Stomach (tissue), 9 donors: ENCODE measurements around the gene CDCA4. TPM values are rescaled to one million over a fixed set of nuclear protein-coding genes. Genes with fewer than 3 reads are reported as not detected.

Experiments used
- DNase-seq, 2 donors: peaks; one replicate each; pipeline versions ENCODE4 v3.0.0 to v3.0.0-alpha.2; 2013 to 2019
- H3K27ac ChIP-seq, 5 donors: fragments of 200-600 bp in 4 of 5; sonication (generic) in 4 of 5; one replicate each; pipeline ENCODE4 v1.5.1; 2013 to 2019; ENCODE audit warnings: mild to moderate bottlenecking in 1 of 5, moderate library complexity in 1 of 5
- H3K27me3 ChIP-seq, 3 donors: fragments of 200-600 bp; sonication (generic); one replicate each; pipeline ENCODE4 v1.5.1; 2017 to 2019; ENCODE audit warnings: mixed run types in 1 of 3
- H3K36me3 ChIP-seq, 4 donors: fragments of 200-600 bp; sonication (generic); 1 replicate in 3 of 4; 2 replicates in 1 of 4; pipeline ENCODE4 v1.5.1; 2016 to 2019
- H3K4me1 ChIP-seq, 4 donors: fragments of 200-600 bp; sonication (generic); one replicate each; pipeline ENCODE4 v1.5.1; 2016 to 2019
- H3K4me3 ChIP-seq, 4 donors: fragments of 200-600 bp; sonication (generic) in 3 of 4; one replicate each; pipeline ENCODE4 v1.5.1; 2016 to 2019; ENCODE audit warnings: mild to moderate bottlenecking in 1 of 4
- H3K9me3 ChIP-seq, 4 donors: fragments of 200-600 bp; sonication (generic); one replicate each; pipeline ENCODE4 v1.5.1; 2016 to 2019
- EP300 ChIP-seq: sonication (generic); formaldehyde crosslinking; IDR thresholded peaks from one replicate; pipeline ENCODE4 v1.6.1; 2017; ENCODE audit warnings: antibody characterized with exemption
- POLR2A ChIP-seq, 4 donors: fragments of 450-650 bp; IDR thresholded peaks; one replicate each; pipeline ENCODE4 v1.6.1; 2016; ENCODE audit warnings: antibody characterized with exemption in 4 of 4, control low read depth in 2 of 4, mild to moderate bottlenecking in 1 of 4, moderate library complexity in 1 of 4
- POLR2AphosphoS5 ChIP-seq, 3 donors: sonication (generic); formaldehyde crosslinking; IDR thresholded peaks; one replicate each; pipeline ENCODE4 v1.6.1; 2016; ENCODE audit warnings: antibody characterized with exemption in 3 of 3
- WGBS, 5 donors: extraction: QIAGEN DNeasy Blood & Tissue Kit in 3 of 5; methylation state at CpG; one replicate each; pipeline versions ENCODE4 v1.1.5 to v1.1.7; 2013 to 2018; 5-methylcytosine and 5-hydroxymethylcytosine counted together
- intact Hi-C: fragments of 100-400 bp; cut with DNase I; formaldehyde crosslinking; loops from one replicate; pipeline ENCODE4 v1.15.1; 2023; ENCODE audit warnings: low total_unique reads
- polyA plus RNA-seq, 3 donors: library from polyadenylated mRNA; stranded (reverse); fragments of 200-250 nt; gene quantifications; one replicate each; pipeline ENCODE4 v1.2.3, GENCODE V29; 2013
- total RNA-seq, 5 donors: library from RNA; depleted of rRNA; stranded (reverse); fragments of >200 nt; gene quantifications; one replicate each; pipeline versions ENCODE4 v1.1.0 to v1.2.3, GENCODE V29; 2014 to 2016
- TF ChIP-seq, protein P1 (sequence below), 7 experiments: fragments of 450-650 bp in 4 of 7; fragments of 200-600 bp in 3 of 7; sonication (generic) in 3 of 7; IDR thresholded peaks; one replicate each; pipeline ENCODE4 v1.5.1; 2016 to 2019; ENCODE audit warnings: antibody characterized with exemption in 7 of 7, control low read depth in 2 of 7, mild to moderate bottlenecking in 1 of 7
- donor health status: healthy with polysubstance abuse.
- donor health status: Bipolar disorder and iron deficiency.
- donor health status: healthy.

The CDCA4 gene
- total and polyA plus RNA-seq, 8 donors = 2.9 to 12.3 (median 6.4) TPM

- Histone ChIP-seq H3K27ac (peak overlapping the region in 2 of 5 donors; percentile 60 to 94), H3K9me3 (no peaks in the 10 kb centered on the region), H3K4me1 (peaks cover 61 to 85% (median 76%) of the 10 kb centered on the region in 4 donors), H3K36me3 (no peaks in the 10 kb centered on the region), H3K27me3 (peaks cover 0 to 31% (median 21%) of the 10 kb centered on the region in 3 donors), H3K4me3 (peak overlapping the region; percentile 52 to 58 (median 56))
- TF ChIP-seq POLR2A (IDR thresholded peaks at IDR 0.05) (no peak), POLR2AphosphoS5 (IDR thresholded peaks at IDR 0.05) (no peak), EP300 (no peak)
- TF ChIP-seq, protein P1, sequence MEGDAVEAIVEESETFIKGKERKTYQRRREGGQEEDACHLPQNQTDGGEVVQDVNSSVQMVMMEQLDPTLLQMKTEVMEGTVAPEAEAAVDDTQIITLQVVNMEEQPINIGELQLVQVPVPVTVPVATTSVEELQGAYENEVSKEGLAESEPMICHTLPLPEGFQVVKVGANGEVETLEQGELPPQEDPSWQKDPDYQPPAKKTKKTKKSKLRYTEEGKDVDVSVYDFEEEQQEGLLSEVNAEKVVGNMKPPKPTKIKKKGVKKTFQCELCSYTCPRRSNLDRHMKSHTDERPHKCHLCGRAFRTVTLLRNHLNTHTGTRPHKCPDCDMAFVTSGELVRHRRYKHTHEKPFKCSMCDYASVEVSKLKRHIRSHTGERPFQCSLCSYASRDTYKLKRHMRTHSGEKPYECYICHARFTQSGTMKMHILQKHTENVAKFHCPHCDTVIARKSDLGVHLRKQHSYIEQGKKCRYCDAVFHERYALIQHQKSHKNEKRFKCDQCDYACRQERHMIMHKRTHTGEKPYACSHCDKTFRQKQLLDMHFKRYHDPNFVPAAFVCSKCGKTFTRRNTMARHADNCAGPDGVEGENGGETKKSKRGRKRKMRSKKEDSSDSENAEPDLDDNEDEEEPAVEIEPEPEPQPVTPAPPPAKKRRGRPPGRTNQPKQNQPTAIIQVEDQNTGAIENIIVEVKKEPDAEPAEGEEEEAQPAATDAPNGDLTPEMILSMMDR (IDR thresholded peaks at IDR 0.05) = no peak
- intact Hi-C loops = loop anchor here (5.0 kb wide), 2 partner anchors 45 to 65 kb away; partner anchors contain the start of gene CDCA4
- DNase-seq = peak in 1 of 2 donors; percentile 31
- 45 to 71% (median 48%) methylated on average over 9 to 11 of the region's 11 CpGs for WGBS, 5 donors
Measured at GRCh38 chr14:104977008-104977680, 43.7 kb downstream of the CDCA4 start.

DNA sequence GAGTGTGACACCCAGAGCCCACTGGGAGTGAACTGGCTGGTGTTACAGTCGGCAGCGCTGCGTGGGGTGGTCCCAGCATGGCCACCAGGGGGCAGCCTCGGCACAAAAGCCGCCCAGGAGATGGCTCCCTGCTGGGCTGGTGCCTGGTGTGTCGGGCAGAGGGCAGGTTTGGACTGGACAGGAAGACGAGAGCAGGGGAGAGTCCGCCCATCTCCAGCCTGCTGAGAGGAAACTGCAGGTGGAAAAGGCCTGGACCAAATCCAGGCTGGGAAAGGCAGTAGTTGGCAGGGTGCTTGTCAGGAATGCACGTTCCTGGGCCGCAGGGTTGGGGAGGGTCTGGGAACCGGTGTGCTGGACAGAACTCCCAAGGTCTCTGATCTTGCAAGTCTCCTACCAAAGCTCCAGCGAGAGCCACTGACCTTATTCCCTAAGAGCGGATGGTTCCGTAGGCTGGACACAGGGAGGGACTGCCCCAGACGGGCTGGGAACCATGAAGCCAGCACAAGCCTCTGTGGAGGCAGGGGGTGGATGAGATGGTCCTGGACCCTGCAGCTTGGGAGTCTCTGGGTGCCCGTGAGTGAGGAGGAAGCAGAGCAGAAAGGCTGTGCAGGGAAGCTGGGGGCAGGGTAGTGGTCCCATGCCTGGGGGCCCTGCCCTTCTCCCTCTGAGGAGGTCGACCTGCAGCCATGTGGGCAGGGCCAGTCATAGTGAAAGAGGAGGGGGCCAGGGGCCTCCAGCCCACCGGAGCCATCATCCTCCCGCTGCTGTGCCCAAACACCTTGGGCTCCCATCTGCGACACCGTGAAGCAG, 44.5 kb downstream of the CDCA4 start:
- intact Hi-C loops = loop anchor here (5.0 kb wide), 2 partner anchors 46 to 66 kb away; partner anchors contain the start of gene CDCA4
- H3K4me1 ChIP-seq = peaks cover 68 to 93% (median 83%) of the 10 kb centered on the region in 4 donors
- H3K27me3 ChIP-seq = peaks cover 0 to 31% (median 21%) of the 10 kb centered on the region in 3 donors
- H3K4me3 ChIP-seq = peak overlapping the region in 1 of 4 donors; percentile 52
- no peaks in the 10 kb centered on the region for H3K36me3 ChIP-seq
- WGBS, 5 donors = 33 to 40% (median 37%) methylated on average over 13 to 21 of the region's 21 CpGs
- H3K9me3 ChIP-seq = no peaks in the 10 kb centered on the region
- peak overlapping the region in 2 of 5 donors; percentile 90 to 94 for H3K27ac ChIP-seq
- no peak for TF ChIP-seq EP300
- TF ChIP-seq, protein P1 (IDR thresholded peaks at IDR 0.05) = peak in 5 of 7 experiments; percentile 87 to 95 (median 92)
- no peak for TF ChIP-seq POLR2A (IDR thresholded peaks at IDR 0.05)
- peak in 1 of 3 donors; percentile 62 for TF ChIP-seq POLR2AphosphoS5 (IDR thresholded peaks at IDR 0.05)
- peak; percentile 91 to 93 for DNase-seq

GRCh38 chr14:104975481-104976197, 45.2 kb downstream of the CDCA4 start:
- intact Hi-C loops = loop anchor here (5.0 kb wide), 2 partner anchors 47 to 67 kb away; partner anchors contain the start of gene CDCA4
- TF ChIP-seq POLR2AphosphoS5 (IDR thresholded peaks at IDR 0.05) (no peak), EP300 (no peak), POLR2A (IDR thresholded peaks at IDR 0.05) (no peak)
- TF ChIP-seq, protein P1 (IDR thresholded peaks at IDR 0.05) = no peak
- peak in 1 of 2 donors; percentile 38 for DNase-seq
- H3K4me1 ChIP-seq = peaks cover 76 to 99% (median 90%) of the 10 kb centered on the region in 4 donors
- no peaks in the 10 kb centered on the region for H3K36me3 ChIP-seq
- peak overlapping the region in 2 of 5 donors; percentile 90 to 94 for H3K27ac ChIP-seq
- no peak overlapping the region for H3K4me3 ChIP-seq
- 53 to 77% (median 57%) methylated on average over 10 to 21 of the region's 21 CpGs for WGBS, 5 donors
- peaks cover 0 to 31% (median 21%) of the 10 kb centered on the region in 3 donors for H3K27me3 ChIP-seq
- H3K9me3 ChIP-seq = no peaks in the 10 kb centered on the region
